GM12875 (cell line): ENCODE data around the gene FAM43B.

Source experiments
- H3K4me3 ChIP-seq: one replicate; pipeline ENCODE4 v1.5.1; 2011; ENCODE audit warnings: low read depth, low read length, control low read depth
- CTCF ChIP-seq: IDR thresholded peaks from 2 replicates; pipeline ENCODE4 v1.5.1; 2011; ENCODE audit warnings: low read depth, mild to moderate bottlenecking, control low read depth, inconsistent platforms, low read length, moderate library complexity, borderline replicate concordance; ENCODE audit not compliant: insufficient read depth

The FAM43B gene

GRCh38 chr1:20521960-20522861 is 30.2 kb upstream of the FAM43B start:
- TF ChIP-seq CTCF, result peak; percentile 82
- H3K4me3 ChIP-seq, result no peak overlapping the region

- no peak overlapping the region for H3K4me3 ChIP-seq
- TF ChIP-seq CTCF, result no peak
Measured at GRCh38 chr1:20526267-20526666, 26.1 kb upstream of the FAM43B start.

GRCh38 chr1:20528221-20528620 is 24.2 kb upstream of the FAM43B start:
- no peak for TF ChIP-seq CTCF
- no peak overlapping the region for H3K4me3 ChIP-seq

GRCh38 chr1:20530306-20530705 is 22.1 kb upstream of the FAM43B start:
- no peak for TF ChIP-seq CTCF
- H3K4me3 ChIP-seq, result no peak overlapping the region

GRCh38 chr1:20530901-20531300 is 21.5 kb upstream of the FAM43B start:
- no peak overlapping the region for H3K4me3 ChIP-seq
- TF ChIP-seq CTCF, result no peak

- TF ChIP-seq CTCF, result no peak
- no peak overlapping the region for H3K4me3 ChIP-seq
Measured at GRCh38 chr1:20533635-20534034, 18.7 kb upstream of the FAM43B start.
